GM19397 (cell line): ENCODE measurements around the gene PTGDR.

Experiments used
- ATAC-seq: cut with Tn5 transposase; IDR thresholded peaks from one replicate; pipeline ENCODE4 v1.9.1; 2021; ENCODE audit warnings: mild to moderate bottlenecking, moderate library complexity; ENCODE audit not compliant: unreplicated experiment

The PTGDR gene

DNA sequence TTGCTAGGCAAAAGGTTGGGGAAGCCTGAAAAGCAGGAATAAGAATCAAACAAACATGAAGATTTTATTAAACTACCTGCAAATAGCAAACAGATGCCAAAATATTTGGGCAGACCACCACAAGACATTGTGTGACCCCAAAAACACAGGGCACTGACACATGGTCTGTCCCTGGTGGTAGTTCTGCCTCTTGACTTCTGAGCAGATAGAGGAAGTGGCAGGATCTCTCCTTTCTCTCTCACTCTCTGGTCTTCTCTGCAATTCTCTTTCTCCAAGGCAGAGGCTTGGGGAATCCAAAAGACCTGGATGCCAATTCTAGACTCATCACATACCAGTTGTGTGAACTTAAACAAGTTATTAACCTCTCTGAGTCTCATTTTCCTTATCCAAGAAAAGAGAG lies 4.3 kb upstream of the PTGDR start:
- no peak for ATAC-seq

GRCh38 chr14:52265253-52265652 lies 2.2 kb upstream of the PTGDR start:
- ATAC-seq: no peak

DNA sequence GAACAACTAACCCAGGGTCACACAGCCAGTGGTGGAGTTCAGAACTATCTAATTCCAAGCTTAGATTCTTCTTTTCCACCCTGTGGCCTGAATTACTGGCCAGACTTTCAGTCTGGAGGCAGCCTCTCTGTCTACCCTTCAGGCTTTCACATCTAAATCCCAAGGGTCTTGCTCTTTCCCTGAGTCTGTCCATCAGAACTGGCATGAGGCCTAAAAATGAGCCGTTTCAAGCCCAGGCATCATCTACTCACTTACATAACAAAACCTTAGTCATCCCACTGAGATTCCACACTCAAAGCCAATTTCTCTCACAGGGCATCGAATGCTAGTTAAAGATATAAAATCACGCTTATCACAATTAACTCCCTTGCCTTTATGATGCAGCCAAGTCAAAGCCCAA lies 1.3 kb upstream of the PTGDR start:
- no peak for ATAC-seq

GRCh38 chr14:52266782-52267181 lies 716 bp upstream of the PTGDR start:
- no peak for ATAC-seq

DNA sequence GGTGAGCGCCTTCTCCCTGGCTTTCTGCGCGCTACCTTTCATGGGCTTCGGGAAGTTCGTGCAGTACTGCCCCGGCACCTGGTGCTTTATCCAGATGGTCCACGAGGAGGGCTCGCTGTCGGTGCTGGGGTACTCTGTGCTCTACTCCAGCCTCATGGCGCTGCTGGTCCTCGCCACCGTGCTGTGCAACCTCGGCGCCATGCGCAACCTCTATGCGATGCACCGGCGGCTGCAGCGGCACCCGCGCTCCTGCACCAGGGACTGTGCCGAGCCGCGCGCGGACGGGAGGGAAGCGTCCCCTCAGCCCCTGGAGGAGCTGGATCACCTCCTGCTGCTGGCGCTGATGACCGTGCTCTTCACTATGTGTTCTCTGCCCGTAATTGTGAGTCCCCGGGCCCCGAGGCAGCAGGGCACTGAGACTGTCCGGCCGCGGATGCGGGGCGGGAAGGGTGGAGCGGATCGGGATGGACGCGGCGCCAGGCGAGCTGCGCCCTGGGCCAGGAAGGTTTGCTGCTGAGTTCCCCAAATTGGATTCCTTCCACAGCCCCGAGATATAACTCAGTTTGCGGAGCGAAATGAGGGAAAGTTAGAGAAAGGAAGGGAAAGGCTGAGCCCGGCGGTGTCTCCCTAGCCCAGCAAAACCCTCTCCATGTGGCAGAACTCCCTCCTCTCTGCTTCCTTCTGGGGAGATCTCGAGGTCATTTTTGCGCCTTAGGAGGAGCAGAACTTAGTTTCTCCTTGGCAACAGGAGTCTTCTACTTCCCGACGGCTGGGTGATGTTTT lies 972 bp downstream of the PTGDR start:
- no peak for ATAC-seq

GRCh38 chr14:52269100-52269499 lies 1.6 kb downstream of the PTGDR start:
- no peak for ATAC-seq

GRCh38 chr14:52269982-52270381 lies 2.5 kb downstream of the PTGDR start:
- ATAC-seq: no peak

DNA sequence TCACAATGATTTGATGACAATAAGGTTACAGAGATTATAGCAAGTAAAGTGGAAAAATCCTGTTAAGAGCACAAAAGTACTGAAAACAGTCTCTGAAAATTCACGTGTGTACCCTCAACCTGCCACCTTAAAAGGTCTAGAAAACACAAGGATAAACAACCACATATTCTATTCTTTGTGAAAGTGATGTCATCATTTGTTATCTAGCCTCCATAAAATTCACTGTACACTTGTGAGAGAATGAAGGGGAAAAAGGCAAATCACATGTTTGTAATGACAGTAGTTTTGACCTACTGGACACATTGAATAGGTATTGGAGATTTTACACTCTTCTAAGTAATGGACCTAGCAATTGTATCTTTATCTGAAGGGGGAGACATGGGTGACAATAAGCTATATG lies 4.0 kb downstream of the PTGDR start:
- no peak for ATAC-seq

- ATAC-seq: no peak
These were observed 4.9 kb downstream of the PTGDR start for GRCh38 chr14:52272375-52272774.

DNA sequence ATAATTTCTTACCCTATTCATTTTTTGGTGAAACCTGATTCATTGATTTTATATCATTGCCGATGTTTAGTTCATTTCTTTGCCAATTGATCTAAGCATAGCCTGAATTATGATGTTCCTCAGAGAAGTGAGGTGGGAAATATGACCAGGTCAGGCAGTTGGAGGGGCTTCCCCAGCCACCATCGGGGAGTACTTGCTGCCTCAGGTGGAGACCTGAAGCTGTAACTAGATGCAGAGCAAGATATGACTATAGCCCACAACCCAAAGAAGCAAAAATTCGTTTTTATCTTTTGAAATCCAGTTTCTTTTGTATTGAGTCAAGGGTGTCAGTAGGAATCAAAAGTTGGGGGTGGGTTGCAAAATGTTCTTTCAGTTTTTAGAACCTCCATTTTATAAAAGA lies 7.9 kb downstream of the PTGDR start:
- ATAC-seq: no peak

- ATAC-seq: no peak
These were observed 10.1 kb downstream of the PTGDR start for GRCh38 chr14:52277552-52277951.

GRCh38 chr14:52279408-52279807 lies 11.9 kb downstream of the PTGDR start:
- ATAC-seq: no peak

GRCh38 chr14:52283099-52283498 lies 15.6 kb downstream of the PTGDR start:
- ATAC-seq: no peak

DNA sequence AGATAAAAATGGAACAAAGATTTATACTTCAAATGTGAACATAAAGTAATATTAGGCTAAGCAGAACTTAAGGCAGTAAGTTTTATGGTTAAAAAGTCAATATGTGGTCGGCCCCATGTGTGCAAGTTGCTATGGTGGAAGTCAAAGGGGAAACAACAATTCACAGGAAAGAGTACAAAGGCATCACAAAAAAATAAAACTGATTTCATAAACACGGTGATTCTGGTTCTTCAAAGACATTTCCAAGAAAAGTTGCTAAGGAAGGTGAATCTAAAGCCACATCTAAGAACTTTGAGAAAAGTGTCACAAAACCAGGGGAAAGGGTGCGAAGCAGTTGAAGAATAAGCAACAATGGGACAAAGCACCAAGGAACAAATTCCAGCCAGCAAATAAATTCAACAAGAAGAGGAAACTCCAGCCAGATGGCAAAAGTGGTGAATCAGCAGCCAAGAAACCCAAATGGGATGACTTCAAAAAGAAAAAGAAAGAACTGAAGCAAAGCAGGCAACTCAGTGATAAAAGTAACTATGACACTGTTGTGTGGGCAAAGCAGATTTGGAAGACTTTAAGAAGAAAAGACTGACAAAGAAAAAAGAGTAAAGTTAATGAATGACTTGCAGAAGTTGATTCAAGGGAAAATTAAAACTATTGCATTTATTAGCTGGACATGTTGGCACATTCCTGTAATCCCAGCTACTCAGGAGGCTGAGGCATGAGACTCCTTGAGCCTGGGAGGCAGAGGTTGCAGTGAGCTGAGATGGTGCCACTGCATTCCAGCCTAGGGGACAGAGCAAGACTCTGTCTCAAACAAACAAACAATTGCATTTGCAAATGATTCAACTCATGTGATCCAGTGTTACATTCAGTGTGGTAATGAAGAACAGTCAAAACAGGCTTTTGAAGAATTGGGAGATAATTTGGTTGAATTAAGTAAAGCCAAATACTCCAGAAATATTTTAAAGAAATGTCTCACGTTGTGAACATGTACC lies 19.5 kb downstream of the PTGDR start:
- no peak for ATAC-seq

DNA sequence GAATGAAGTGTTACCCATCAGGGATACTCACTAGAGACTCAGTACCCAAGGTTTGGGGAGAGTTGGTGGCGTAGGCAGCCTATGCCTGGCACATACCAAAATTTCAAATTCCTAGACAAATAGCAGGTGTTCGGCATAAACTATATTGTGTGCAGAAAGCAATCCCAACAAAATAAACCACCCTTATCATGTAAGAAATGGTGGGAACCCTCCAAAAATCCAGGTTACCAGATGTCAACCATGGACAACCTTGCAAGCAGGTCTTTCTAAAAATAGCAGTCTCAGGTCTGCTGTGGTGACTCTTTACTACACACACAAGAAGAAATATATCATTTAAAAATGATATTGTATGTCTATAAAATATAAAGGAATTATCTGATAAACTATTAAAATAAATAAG lies 28.9 kb downstream of the PTGDR start:
- no peak for ATAC-seq

GRCh38 chr14:52298795-52299194 lies 31.3 kb downstream of the PTGDR start:
- no peak for ATAC-seq

- ATAC-seq: no peak
These were observed 32.3 kb downstream of the PTGDR start for GRCh38 chr14:52299692-52300278.

- ATAC-seq: no peak
These were observed 35.7 kb downstream of the PTGDR start for GRCh38 chr14:52303236-52303635.

DNA sequence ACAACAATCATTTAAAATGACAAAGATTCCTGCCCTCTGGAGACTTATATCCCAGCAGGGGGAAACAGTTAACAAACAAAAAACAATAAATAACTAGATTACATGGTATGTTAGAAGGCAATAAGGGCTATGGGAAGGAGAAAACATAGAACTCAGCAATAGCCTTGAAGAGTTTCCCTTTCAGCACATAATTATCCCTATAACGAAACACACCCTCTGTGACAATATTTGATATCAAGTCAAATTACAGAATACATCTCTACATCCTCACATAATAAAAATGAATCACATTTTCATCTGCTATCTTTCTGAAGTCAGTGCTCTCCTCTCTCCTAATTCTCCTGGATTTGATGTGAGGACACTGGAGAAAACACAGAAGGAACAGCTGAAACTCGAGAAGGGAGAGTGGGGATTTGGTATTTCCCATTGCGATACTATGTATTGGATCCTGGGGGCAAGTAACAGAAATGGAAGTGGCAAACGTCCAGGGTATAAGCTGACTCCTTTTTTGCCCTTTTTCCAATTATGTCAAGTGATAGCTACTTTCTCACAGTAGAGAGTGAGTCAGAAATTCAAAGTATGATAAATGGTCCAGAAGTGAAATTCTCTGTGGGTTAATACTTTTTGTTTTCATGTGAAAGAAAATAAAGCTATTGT lies 36.9 kb downstream of the PTGDR start:
- ATAC-seq: no peak

- ATAC-seq: no peak
These were observed 37.5 kb downstream of the PTGDR start for GRCh38 chr14:52305014-52305413.

- no peak for ATAC-seq
These were observed 39.9 kb downstream of the PTGDR start for GRCh38 chr14:52307376-52307775.
